Measurements from ENCODE around the gene CCNJL.

CCNJL gene

GRCh38 chr5:160245506-160246086 lies 66.8 kb downstream of the CCNJL start:
- Histone ChIP-seq H3K27me3 (ENCODE audit: control insufficient read depth, insufficient read depth, low read length) (no peaks in the 10 kb centered on the region), H3K9ac (ENCODE audit: low read depth, low read length) (no peak overlapping the region), H3K36me3 (ENCODE audit: control insufficient read depth, insufficient read depth, low read length) (no peaks in the 10 kb centered on the region; the same call in 1 of the 2 replicates), H3K4me3 (ENCODE audit: low read depth, low read length) (no peak overlapping the region), H3K9me3 (ENCODE audit: control insufficient read depth, insufficient read depth, low read length) (no peaks in the 10 kb centered on the region), H3K4me1 (ENCODE audit: control insufficient read depth, insufficient read depth, low read length) (no peaks in the 10 kb centered on the region), H3K27ac (ENCODE audit: low read depth, low read length) (no peak overlapping the region)

- Histone ChIP-seq H3K4me3 (ENCODE audit: low read depth, low read length) (no peak overlapping the region), H3K36me3 (ENCODE audit: control insufficient read depth, insufficient read depth, low read length) (no peaks in the 10 kb centered on the region), H3K4me1 (ENCODE audit: control insufficient read depth, insufficient read depth, low read length) (peaks cover 14% of the 10 kb centered on the region), H3K9me3 (ENCODE audit: control insufficient read depth, insufficient read depth, low read length) (no peaks in the 10 kb centered on the region), H3K9ac (ENCODE audit: low read depth, low read length) (no peak overlapping the region), H3K27ac (ENCODE audit: low read depth, low read length) (no peak overlapping the region), H3K27me3 (ENCODE audit: control insufficient read depth, insufficient read depth, low read length) (no peaks in the 10 kb centered on the region)
Measured at GRCh38 chr5:160242145-160242544, 70.2 kb downstream of the CCNJL start.

GRCh38 chr5:160240350-160240749 lies 72.0 kb downstream of the CCNJL start:
- Histone ChIP-seq H3K9me3 (ENCODE audit: control insufficient read depth, insufficient read depth, low read length) (no peaks in the 10 kb centered on the region), H3K9ac (ENCODE audit: low read depth, low read length) (no peak overlapping the region), H3K27ac (ENCODE audit: low read depth, low read length) (no peak overlapping the region), H3K27me3 (ENCODE audit: control insufficient read depth, insufficient read depth, low read length) (no peaks in the 10 kb centered on the region), H3K4me1 (ENCODE audit: control insufficient read depth, insufficient read depth, low read length) (peaks cover 16% of the 10 kb centered on the region), H3K36me3 (ENCODE audit: control insufficient read depth, insufficient read depth, low read length) (no peaks in the 10 kb centered on the region), H3K4me3 (ENCODE audit: low read depth, low read length) (no peak overlapping the region)

- H3K4me1 ChIP-seq (ENCODE audit: control insufficient read depth, insufficient read depth, low read length), result peaks cover 16% of the 10 kb centered on the region
- no peak overlapping the region for H3K9ac ChIP-seq (ENCODE audit: low read depth, low read length)
- H3K9me3 ChIP-seq (ENCODE audit: control insufficient read depth, insufficient read depth, low read length), result no peaks in the 10 kb centered on the region
- peak overlapping the region; percentile 26; the same call in 1 of the 2 replicates for H3K4me3 ChIP-seq (ENCODE audit: low read depth, low read length)
- H3K27me3 ChIP-seq (ENCODE audit: control insufficient read depth, insufficient read depth, low read length), result no peaks in the 10 kb centered on the region
- peak overlapping the region; percentile 61 for H3K27ac ChIP-seq (ENCODE audit: low read depth, low read length)
- no peaks in the 10 kb centered on the region for H3K36me3 ChIP-seq (ENCODE audit: control insufficient read depth, insufficient read depth, low read length)
Measured at GRCh38 chr5:160237571-160238093, 74.7 kb downstream of the CCNJL start.

GRCh38 chr5:160235731-160236130 lies 76.6 kb downstream of the CCNJL start:
- Histone ChIP-seq H3K27ac (ENCODE audit: low read depth, low read length) (no peak overlapping the region), H3K4me3 (ENCODE audit: low read depth, low read length) (no peak overlapping the region), H3K36me3 (ENCODE audit: control insufficient read depth, insufficient read depth, low read length) (no peaks in the 10 kb centered on the region), H3K9ac (ENCODE audit: low read depth, low read length) (no peak overlapping the region), H3K9me3 (ENCODE audit: control insufficient read depth, insufficient read depth, low read length) (no peaks in the 10 kb centered on the region), H3K4me1 (ENCODE audit: control insufficient read depth, insufficient read depth, low read length) (peaks cover 16% of the 10 kb centered on the region), H3K27me3 (ENCODE audit: control insufficient read depth, insufficient read depth, low read length) (no peaks in the 10 kb centered on the region)

GRCh38 chr5:160233215-160233614 lies 79.1 kb downstream of the CCNJL start:
- Histone ChIP-seq H3K27ac (ENCODE audit: low read depth, low read length) (no peak overlapping the region), H3K4me3 (ENCODE audit: low read depth, low read length) (no peak overlapping the region), H3K9ac (ENCODE audit: low read depth, low read length) (no peak overlapping the region)

GRCh38 chr5:160231783-160232342 lies 80.5 kb downstream of the CCNJL start:
- no peaks in the 10 kb centered on the region for H3K36me3 ChIP-seq (ENCODE audit: control insufficient read depth, insufficient read depth, low read length)
- no peaks in the 10 kb centered on the region for H3K27me3 ChIP-seq (ENCODE audit: control insufficient read depth, insufficient read depth, low read length)
- no peak overlapping the region for H3K27ac ChIP-seq (ENCODE audit: low read depth, low read length)
- 0 out of 2 replicates have a peak, but pooled peaks cover under 1% of the 10 kb centered on the region for H3K4me1 ChIP-seq (ENCODE audit: control insufficient read depth, insufficient read depth, low read length)
- no peak overlapping the region for H3K9ac ChIP-seq (ENCODE audit: low read depth, low read length)
- H3K4me3 ChIP-seq (ENCODE audit: low read depth, low read length), result no peak overlapping the region
- no peaks in the 10 kb centered on the region for H3K9me3 ChIP-seq (ENCODE audit: control insufficient read depth, insufficient read depth, low read length)

More at GRCh38 chr5:160233215-160233614, 79.1 kb downstream of the CCNJL start:
- no peaks in the 10 kb centered on the region for H3K27me3 ChIP-seq (ENCODE audit: control insufficient read depth, insufficient read depth, low read length)
- no peaks in the 10 kb centered on the region for H3K36me3 ChIP-seq (ENCODE audit: control insufficient read depth, insufficient read depth, low read length)
- peaks cover 11% of the 10 kb centered on the region for H3K4me1 ChIP-seq (ENCODE audit: control insufficient read depth, insufficient read depth, low read length)
- H3K9me3 ChIP-seq (ENCODE audit: control insufficient read depth, insufficient read depth, low read length), result no peaks in the 10 kb centered on the region

GRCh38 chr5:160230686-160231527 lies 81.5 kb downstream of the CCNJL start:
- Histone ChIP-seq H3K27me3 (ENCODE audit: control insufficient read depth, insufficient read depth, low read length) (no peaks in the 10 kb centered on the region), H3K9ac (ENCODE audit: low read depth, low read length) (no peak overlapping the region), H3K4me1 (ENCODE audit: control insufficient read depth, insufficient read depth, low read length) (0 out of 2 replicates have a peak, but pooled peaks cover 6% of the 10 kb centered on the region)

GRCh38 chr5:160229190-160229742 lies 83.1 kb downstream of the CCNJL start, which contains the start of gene FABP6:
TSS of gene FABP6 (plus strand) at chr5:160229506. CDS start at chr5:160229558, 52 bp downstream.
- H3K9ac ChIP-seq (ENCODE audit: low read depth, low read length), result no peak within 1 kb of the TSS

More at GRCh38 chr5:160230686-160231527, 81.5 kb downstream of the CCNJL start:
- no peak overlapping the region for H3K27ac ChIP-seq (ENCODE audit: low read depth, low read length)
- no peaks in the 10 kb centered on the region for H3K9me3 ChIP-seq (ENCODE audit: control insufficient read depth, insufficient read depth, low read length)
- no peak overlapping the region for H3K4me3 ChIP-seq (ENCODE audit: low read depth, low read length)
- H3K36me3 ChIP-seq (ENCODE audit: control insufficient read depth, insufficient read depth, low read length), result no peaks in the 10 kb centered on the region

GRCh38 chr5:160227012-160227411 lies 85.4 kb downstream of the CCNJL start:
- Histone ChIP-seq H3K4me3 (ENCODE audit: low read depth, low read length) (no peak overlapping the region), H3K27me3 (ENCODE audit: control insufficient read depth, insufficient read depth, low read length) (no peaks in the 10 kb centered on the region), H3K27ac (ENCODE audit: low read depth, low read length) (no peak overlapping the region), H3K36me3 (ENCODE audit: control insufficient read depth, insufficient read depth, low read length) (no peaks in the 10 kb centered on the region), H3K9me3 (ENCODE audit: control insufficient read depth, insufficient read depth, low read length) (no peaks in the 10 kb centered on the region), H3K4me1 (ENCODE audit: control insufficient read depth, insufficient read depth, low read length) (0 out of 2 replicates have a peak, but pooled peaks cover 6% of the 10 kb centered on the region), H3K9ac (ENCODE audit: low read depth, low read length) (no peak overlapping the region)

More at GRCh38 chr5:160229190-160229742, 83.1 kb downstream of the CCNJL start, which contains the start of gene FABP6:
- H3K27ac ChIP-seq (ENCODE audit: low read depth, low read length), result no peak within 1 kb of the TSS
- H3K4me3 ChIP-seq (ENCODE audit: low read depth, low read length), result no peak within 1 kb of the TSS
- no peaks in the 10 kb centered on the region for H3K9me3 ChIP-seq (ENCODE audit: control insufficient read depth, insufficient read depth, low read length)
- H3K4me1 ChIP-seq (ENCODE audit: control insufficient read depth, insufficient read depth, low read length), result 0 out of 2 replicates have a peak, but pooled peaks cover 6% of the 10 kb centered on the region
- H3K36me3 ChIP-seq (ENCODE audit: control insufficient read depth, insufficient read depth, low read length), result no peaks in the 10 kb centered on the region
- no peaks in the 10 kb centered on the region for H3K27me3 ChIP-seq (ENCODE audit: control insufficient read depth, insufficient read depth, low read length)
